Activated CD8-positive, alpha-beta T cell treated with anti-CD3 and anti-CD28 coated beads for 36 hours (primary cell): Measurements from ENCODE around the gene HSPB9. TPM values are rescaled to one million over a fixed set of nuclear protein-coding genes. Genes with fewer than 3 reads are reported as not detected.

Experiments
- ATAC-seq: fragments of 200-7000 bp; cut with Tn5 transposase; one replicate; pipeline ENCODE4 v1.10.0; 2021; ENCODE audit warnings: mild to moderate bottlenecking, moderate library complexity
- CTCF ChIA-PET: fragments of 350-600 bp; sonication (Branson Sonifier 250); formaldehyde crosslinking; loops from one replicate; lab custom pipeline; 2021; ENCODE audit warnings: antibody characterized with exemption; lab: Charles Lee
- POLR2A ChIA-PET: fragments of 350-600 bp; sonication (Branson Sonifier 250); formaldehyde crosslinking; loops from one replicate; lab custom pipeline; 2021; ENCODE audit warnings: antibody characterized with exemption; lab: Charles Lee
- DNase-seq: peaks from one replicate; pipeline ENCODE4 v3.0.0-alpha.2; 2020
- H3K27ac Mint-ChIP-seq: one replicate; pipeline ENCODE4 v1.8.0; 2021; ENCODE audit warnings: mild to moderate bottlenecking, mixed read lengths
- H3K27me3 Mint-ChIP-seq: one replicate; pipeline ENCODE4 v1.8.0; 2021; ENCODE audit warnings: mixed read lengths
- H3K36me3 Mint-ChIP-seq: one replicate; pipeline ENCODE4 v1.8.0; 2021; ENCODE audit warnings: low read depth, mixed read lengths
- H3K4me1 Mint-ChIP-seq: one replicate; pipeline ENCODE4 v1.8.0; 2021; ENCODE audit warnings: low read depth, mixed read lengths
- H3K4me3 Mint-ChIP-seq: one replicate; pipeline ENCODE4 v1.8.0; 2021; ENCODE audit warnings: mild to moderate bottlenecking, moderate library complexity, mixed read lengths
- H3K9me3 Mint-ChIP-seq: one replicate; pipeline ENCODE4 v1.8.0; 2021; ENCODE audit warnings: mixed read lengths
- CTCF ChIP-seq: fragments of 200-600 bp; IDR thresholded peaks from one replicate; pipeline ENCODE4 v1.8.0; 2022; ENCODE audit warnings: antibody characterized with exemption, mild to moderate bottlenecking
- intact Hi-C: fragments of 100-400 bp; cut with micrococcal nuclease; formaldehyde crosslinking; loops from one replicate; pipeline ENCODE4 v1.10.0; 2022
- total RNA-seq, 2 experiments: library from RNA; stranded (reverse); gene quantifications; one replicate each; pipeline ENCODE4 v1.2.3, GENCODE V29; 2021

The HSPB9 gene
- total RNA-seq, 2 experiments from 2014 or later, result 0.41 TPM; not detected in 1

- intact Hi-C loops, result loop anchor here (5.0 kb wide), 1 partner anchor 92 kb away; the partner anchor contains the start of gene NKIRAS2
- ChIA-PET POLR2A (interaction anchor here (1.0 to 4.1 kb wide), 7 partner anchors 9 to 148 kb away, joined by 3 to 36 read pairs (median 7); partner anchors contain the start of genes CNP, DNAJC7, NKIRAS2 and ZNF385C), CTCF (interaction anchor here (1.0 to 14.3 kb wide), 9 partner anchors 16 to 292 kb away, joined by 3 to 110 read pairs (median 4); partner anchors contain the start of genes CNP, DNAJC7 and NKIRAS2)
- H3K9me3 Mint-ChIP-seq, result no peaks in the 10 kb centered on the region
- no peaks in the 10 kb centered on the region for H3K27me3 Mint-ChIP-seq
- no peak for TF ChIP-seq CTCF
- H3K36me3 Mint-ChIP-seq, result peaks cover 44% of the 10 kb centered on the region
- H3K4me1 Mint-ChIP-seq, result peaks cover 30% of the 10 kb centered on the region
- DNase-seq, result no peak
- H3K27ac Mint-ChIP-seq, result peak overlapping the region; percentile 72
- no peak overlapping the region for H3K4me3 Mint-ChIP-seq
- no peak for ATAC-seq
Measured at GRCh38 chr17:42114118-42114517, 8.5 kb upstream of the HSPB9 start.

GRCh38 chr17:42116705-42117396, 5.8 kb upstream of the HSPB9 start:
- no peaks in the 10 kb centered on the region for H3K9me3 Mint-ChIP-seq
- ChIA-PET POLR2A (interaction anchor here (1.7 kb wide), 1 partner anchor 40 kb away, joined by 3 read pairs; no protein-coding TSS in a partner anchor), CTCF (interaction anchor here (1.0 to 14.3 kb wide), 12 partner anchors 10 to 186 kb away, joined by 3 to 110 read pairs (median 4); partner anchors contain the start of genes DNAJC7, NKIRAS2 and ODAD4)
- H3K4me1 Mint-ChIP-seq, result peaks cover 36% of the 10 kb centered on the region
- DNase-seq (peak; percentile 93), ATAC-seq (peak; percentile 35)
- TF ChIP-seq CTCF, result peak; percentile 90
- H3K27ac Mint-ChIP-seq, result no peak overlapping the region
- H3K36me3 Mint-ChIP-seq, result peaks cover 50% of the 10 kb centered on the region
- no peaks in the 10 kb centered on the region for H3K27me3 Mint-ChIP-seq
- intact Hi-C loops, result loop anchor here (2.0 to 5.0 kb wide), 2 partner anchors 50 to 155 kb away; no protein-coding TSS in a partner anchor
- no peak overlapping the region for H3K4me3 Mint-ChIP-seq

GRCh38 chr17:42117397-42118125, 5.0 kb upstream of the HSPB9 start:
- Mint-ChIP-seq H3K27ac (no peak overlapping the region), H3K36me3 (peaks cover 50% of the 10 kb centered on the region), H3K9me3 (no peaks in the 10 kb centered on the region), H3K4me1 (peaks cover 34% of the 10 kb centered on the region), H3K4me3 (no peak overlapping the region), H3K27me3 (no peaks in the 10 kb centered on the region)
- intact Hi-C loops, result loop anchor here (2.0 to 5.0 kb wide), 2 partner anchors 51 to 155 kb away; no protein-coding TSS in a partner anchor
- no peak for TF ChIP-seq CTCF
- ATAC-seq, result no peak
- CTCF ChIA-PET, result interaction anchor here (0.7 to 14.3 kb wide), 20 partner anchors 11 to 187 kb away, joined by 3 to 110 read pairs (median 4); partner anchors contain the start of genes DNAJC7, KCNH4, NKIRAS2 and ODAD4
- POLR2A ChIA-PET, result interaction anchor here (0.7 to 1.8 kb wide), 4 partner anchors 9 to 52 kb away, joined by 3 to 4 read pairs (median 3); no protein-coding TSS in a partner anchor
- DNase-seq, result no peak

GRCh38 chr17:42118126-42118510, 4.5 kb upstream of the HSPB9 start:
- Mint-ChIP-seq H3K4me1 (peaks cover 30% of the 10 kb centered on the region), H3K4me3 (no peak overlapping the region), H3K27me3 (no peaks in the 10 kb centered on the region), H3K9me3 (no peaks in the 10 kb centered on the region), H3K27ac (no peak overlapping the region), H3K36me3 (peaks cover 46% of the 10 kb centered on the region)
- CTCF ChIA-PET, result interaction anchor here (0.7 to 14.3 kb wide), 21 partner anchors 8 to 187 kb away, joined by 3 to 110 read pairs (median 5); partner anchors contain the start of genes DNAJC7, KCNH4, NKIRAS2 and ODAD4
- intact Hi-C loops, result loop anchor here (5.0 kb wide), 1 partner anchor 156 kb away; no protein-coding TSS in a partner anchor
- POLR2A ChIA-PET, result interaction anchor here (0.7 to 1.8 kb wide), 4 partner anchors 9 to 52 kb away, joined by 3 to 4 read pairs (median 3); no protein-coding TSS in a partner anchor
- DNase-seq (no peak), ATAC-seq (no peak)
- no peak for TF ChIP-seq CTCF
